ENCODE results near the gene TNKS1BP1.

TNKS1BP1 gene

GRCh38 chr11:57274904-57275498, 49.8 kb downstream of the TNKS1BP1 start:
- DNase-seq: no peak
- TF ChIP-seq POLR2A (IDR thresholded peaks at IDR 0.05; ENCODE audit: low read length) (no peak), GATA1 (IDR thresholded peaks at IDR 0.05; ENCODE audit: low read depth, low read length) (no peak)

GRCh38 chr11:57273448-57274058, 51.2 kb downstream of the TNKS1BP1 start:
- no peak for DNase-seq
- TF ChIP-seq POLR2A (IDR thresholded peaks at IDR 0.05; ENCODE audit: low read length) (no peak), GATA1 (IDR thresholded peaks at IDR 0.05; ENCODE audit: low read depth, low read length) (no peak)

- DNase-seq: no peak
These were observed 55.2 kb downstream of the TNKS1BP1 start for GRCh38 chr11:57269571-57270021.

GRCh38 chr11:57266157-57266556, 58.6 kb downstream of the TNKS1BP1 start:
- TF ChIP-seq POLR2A (IDR thresholded peaks at IDR 0.05; ENCODE audit: low read length) (no peak), GATA1 (IDR thresholded peaks at IDR 0.05; ENCODE audit: low read depth, low read length) (no peak)
- no peak for DNase-seq

More at GRCh38 chr11:57269571-57270021, 55.2 kb downstream of the TNKS1BP1 start:
- TF ChIP-seq GATA1 (IDR thresholded peaks at IDR 0.05; ENCODE audit: low read depth, low read length): no peak
- TF ChIP-seq POLR2A (IDR thresholded peaks at IDR 0.05; ENCODE audit: low read length): no peak

- TF ChIP-seq POLR2A (IDR thresholded peaks at IDR 0.05; ENCODE audit: low read length): no peak
- no peak for TF ChIP-seq GATA1 (IDR thresholded peaks at IDR 0.05; ENCODE audit: low read depth, low read length)
- no peak for DNase-seq
These were observed 61.4 kb downstream of the TNKS1BP1 start for GRCh38 chr11:57263351-57263750.

GRCh38 chr11:57262157-57262556, 62.6 kb downstream of the TNKS1BP1 start:
- no peak for DNase-seq
- TF ChIP-seq POLR2A (IDR thresholded peaks at IDR 0.05; ENCODE audit: low read length) (no peak), GATA1 (IDR thresholded peaks at IDR 0.05; ENCODE audit: low read depth, low read length) (no peak)

GRCh38 chr11:57260937-57261783, 63.6 kb downstream of the TNKS1BP1 start:
- DNase-seq: no peak
- TF ChIP-seq POLR2A (IDR thresholded peaks at IDR 0.05; ENCODE audit: low read length): no peak

GRCh38 chr11:57256119-57256518, 68.6 kb downstream of the TNKS1BP1 start:
- TF ChIP-seq POLR2A (IDR thresholded peaks at IDR 0.05; ENCODE audit: low read length) (no peak), GATA1 (IDR thresholded peaks at IDR 0.05; ENCODE audit: low read depth, low read length) (no peak)
- DNase-seq: no peak

GRCh38 chr11:57255618-57256017, 69.1 kb downstream of the TNKS1BP1 start:
- DNase-seq: no peak
- TF ChIP-seq GATA1 (IDR thresholded peaks at IDR 0.05; ENCODE audit: low read depth, low read length): no peak
- no peak for TF ChIP-seq POLR2A (IDR thresholded peaks at IDR 0.05; ENCODE audit: low read length)

- DNase-seq: no peak
- TF ChIP-seq GATA1 (IDR thresholded peaks at IDR 0.05; ENCODE audit: low read depth, low read length) (no peak), POLR2A (IDR thresholded peaks at IDR 0.05; ENCODE audit: low read length) (no peak)
These were observed 70.1 kb downstream of the TNKS1BP1 start for GRCh38 chr11:57254631-57255030.

GRCh38 chr11:57251491-57252104, 73.2 kb downstream of the TNKS1BP1 start:
- peak; percentile 89 for DNase-seq
- TF ChIP-seq POLR2A (IDR thresholded peaks at IDR 0.05; ENCODE audit: low read length) (no peak), GATA1 (IDR thresholded peaks at IDR 0.05; ENCODE audit: low read depth, low read length) (no peak)

GRCh38 chr11:57251037-57251436, 73.7 kb downstream of the TNKS1BP1 start:
- no peak for DNase-seq
- TF ChIP-seq GATA1 (IDR thresholded peaks at IDR 0.05; ENCODE audit: low read depth, low read length): no peak
